ENCODE data around the gene WDFY3. TPM values are rescaled to one million over a fixed set of nuclear protein-coding genes. Genes with fewer than 3 reads are reported as not detected.

Gene WDFY3
- total RNA-seq, 4 donors from 2014 or later, result 35.9 to 146 (median 95.0) TPM

- intact Hi-C loops (cut with DNase I; ENCODE audit: low total_unique reads), result no loop called here
- H3K27me3 ChIP-seq, result no peaks in the 10 kb centered on the region
- H3K9me3 ChIP-seq, result no peaks in the 10 kb centered on the region
- no peak for DNase-seq
- no peaks in the 10 kb centered on the region for H3K36me3 ChIP-seq
- TF ChIP-seq CTCF (IDR thresholded peaks at IDR 0.05) (no peak), POLR2A (IDR thresholded peaks at IDR 0.05) (no peak)
- H3K4me1 ChIP-seq, result no peaks in the 10 kb centered on the region
- H3K27ac ChIP-seq, result no peak overlapping the region
- H3K4me3 ChIP-seq, result no peak overlapping the region
Measured at GRCh38 chr4:84626673-84627072, 339.8 kb downstream of the WDFY3 start.

GRCh38 chr4:84623661-84624060 is 342.8 kb downstream of the WDFY3 start:
- no peaks in the 10 kb centered on the region for H3K36me3 ChIP-seq
- H3K27me3 ChIP-seq, result no peaks in the 10 kb centered on the region
- H3K4me3 ChIP-seq, result no peak overlapping the region
- intact Hi-C loops (cut with DNase I; ENCODE audit: low total_unique reads), result no loop called here
- TF ChIP-seq CTCF (IDR thresholded peaks at IDR 0.05) (no peak), POLR2A (IDR thresholded peaks at IDR 0.05) (no peak)
- no peaks in the 10 kb centered on the region for H3K4me1 ChIP-seq
- no peak for DNase-seq
- H3K9me3 ChIP-seq, result no peaks in the 10 kb centered on the region
- H3K27ac ChIP-seq, result no peak overlapping the region

GRCh38 chr4:84622959-84623358 is 343.5 kb downstream of the WDFY3 start:
- Histone ChIP-seq H3K27ac (no peak overlapping the region), H3K9me3 (no peaks in the 10 kb centered on the region), H3K4me1 (no peaks in the 10 kb centered on the region), H3K27me3 (no peaks in the 10 kb centered on the region), H3K36me3 (no peaks in the 10 kb centered on the region), H3K4me3 (no peak overlapping the region)
- DNase-seq, result no peak
- TF ChIP-seq POLR2A (IDR thresholded peaks at IDR 0.05) (no peak), CTCF (IDR thresholded peaks at IDR 0.05) (no peak)
- intact Hi-C loops (cut with DNase I; ENCODE audit: low total_unique reads), result no loop called here

Small RNAs within 50 kb of the gene (small RNA-seq; reads per million reads assigned to genes)
- gene RN7SL552P (not detected), gene RNU6-469P (not detected)

All from uterus (tissue), 4 donors.